Left colon (tissue), 2 donors: ENCODE measurements around the gene LDLRAD4. TPM values are rescaled to one million over a fixed set of nuclear protein-coding genes. Genes with fewer than 3 reads are reported as not detected.

Experiments
- ATAC-seq: fragments of 200-7000 bp; cut with Tn5 transposase; one replicate; pipeline ENCODE4 v1.9.1; 2020; ENCODE audit warnings: mild to moderate bottlenecking, moderate library complexity
- DNase-seq, 2 donors: peaks; one replicate each; pipeline ENCODE4 v3.0.0-alpha.2; 2020
- intact Hi-C, 2 donors: fragments of 100-400 bp; cut with DNase I in 1 of 2; cut with micrococcal nuclease in 1 of 2; formaldehyde crosslinking; loops; one replicate each; pipeline versions ENCODE4 v1.11.2 to v1.14.0; 2022; cut with DNase I, micrococcal nuclease
- long read RNA-seq: library from polyadenylated mRNA; unstranded; transcript quantifications from one replicate; pipeline ENCODE4 v2.0.0, GENCODE V29; 2021
- total RNA-seq, 2 donors: library from RNA; stranded (reverse); fragmentation: NEBNext Ultra II Directional; extraction: Animal tissue kit (Norgen Biotek cat#: 25700); gene quantifications; one replicate each; pipeline ENCODE4 v1.2.1, GENCODE V29; 2021
- donor health status: DM: no; HTN: no; CAD: no.
- donor health status: DM: yes; HTN: yes; CAD: no.

The LDLRAD4 gene
- 10 to 100 TPM; 33.6 to 49.0 TPM for total RNA-seq
- long read RNA-seq, partial matches to known transcripts, result 2 of 27 reads
- long read RNA-seq, other reads (novel, unspliced or antisense), result 25 of 27 reads

- intact Hi-C loops, result no loop called here
- peak; percentile 54 to 65 for DNase-seq
- ATAC-seq, result peak; percentile 10
Measured at GRCh38 chr18:13218368-13218991, at the start of gene LDLRAD4. LDLRAD4 (plus strand) TSS chr18:13218760.

GRCh38 chr18:13173578-13174145 is 44.9 kb upstream of the LDLRAD4 start:
- no peak for ATAC-seq
- intact Hi-C loops, result no loop called here
- DNase-seq, result no peak

- no peak for ATAC-seq
- intact Hi-C loops, result no loop called here
- DNase-seq, result no peak
Measured at GRCh38 chr18:13175266-13175665, 43.3 kb upstream of the LDLRAD4 start.

- intact Hi-C loops, result no loop called here
- peak; percentile 50 for ATAC-seq
- peak in 1 of 2 donors; percentile 28 for DNase-seq
Measured at GRCh38 chr18:13175754-13176210, 42.8 kb upstream of the LDLRAD4 start.

- DNase-seq (peak; percentile 34 to 40), ATAC-seq (peak; percentile 68)
- intact Hi-C loops, result no loop called here
Measured at GRCh38 chr18:13176847-13177246, 41.7 kb upstream of the LDLRAD4 start.

- intact Hi-C loops, result no loop called here
- no peak for ATAC-seq
- no peak for DNase-seq
Measured at GRCh38 chr18:13178197-13178596, 40.4 kb upstream of the LDLRAD4 start.

- intact Hi-C loops, result no loop called here
- peak; percentile 1 for ATAC-seq
- peak in 1 of 2 donors; percentile 21 for DNase-seq
Measured at GRCh38 chr18:13178976-13179375, 39.6 kb upstream of the LDLRAD4 start.

GRCh38 chr18:13179566-13180113 is 38.9 kb upstream of the LDLRAD4 start:
- DNase-seq (peak; percentile 69 to 80), ATAC-seq (peak; percentile 86)
- intact Hi-C loops, result no loop called here

- DNase-seq (no peak), ATAC-seq (no peak)
- intact Hi-C loops, result no loop called here
Measured at GRCh38 chr18:13180614-13181375, 37.8 kb upstream of the LDLRAD4 start.

- intact Hi-C loops, result no loop called here
- DNase-seq, result peak in 1 of 2 donors; percentile 24
- no peak for ATAC-seq
Measured at GRCh38 chr18:13181765-13182164, 36.8 kb upstream of the LDLRAD4 start.

- ATAC-seq (no peak), DNase-seq (no peak)
- intact Hi-C loops, result no loop called here
Measured at GRCh38 chr18:13183359-13183758, 35.2 kb upstream of the LDLRAD4 start.

GRCh38 chr18:13183790-13184189 is 34.8 kb upstream of the LDLRAD4 start:
- ATAC-seq, result no peak

GRCh38 chr18:13184396-13184795 is 34.2 kb upstream of the LDLRAD4 start:
- DNase-seq (no peak), ATAC-seq (no peak)
- intact Hi-C loops, result no loop called here

More at GRCh38 chr18:13183790-13184189, 34.8 kb upstream of the LDLRAD4 start:
- no peak for DNase-seq
- intact Hi-C loops, result no loop called here

- ATAC-seq (no peak), DNase-seq (no peak)
- intact Hi-C loops, result no loop called here
Measured at GRCh38 chr18:13185675-13186198, 32.8 kb upstream of the LDLRAD4 start.

- DNase-seq, result no peak
- intact Hi-C loops, result no loop called here
- ATAC-seq, result no peak
Measured at GRCh38 chr18:13186687-13187086, 31.9 kb upstream of the LDLRAD4 start.

GRCh38 chr18:13187498-13187897 is 31.1 kb upstream of the LDLRAD4 start:
- ATAC-seq (no peak), DNase-seq (no peak)
- intact Hi-C loops, result no loop called here

GRCh38 chr18:13191031-13191430 is 27.5 kb upstream of the LDLRAD4 start:
- intact Hi-C loops, result no loop called here
- ATAC-seq (no peak), DNase-seq (no peak)

GRCh38 chr18:13191779-13192178 is 26.8 kb upstream of the LDLRAD4 start:
- intact Hi-C loops, result no loop called here
- DNase-seq, result no peak
- no peak for ATAC-seq

GRCh38 chr18:13192970-13193369 is 25.6 kb upstream of the LDLRAD4 start:
- DNase-seq (no peak), ATAC-seq (no peak)
- intact Hi-C loops, result no loop called here
